ENCODE results near the gene PPFIA3. TPM values are rescaled to one million over a fixed set of nuclear protein-coding genes. Genes with fewer than 3 reads are reported as not detected.

Gene PPFIA3
- total RNA-seq (2014; rRNA removed; shearing (Covaris generic)): 8.3 and 10.4 TPM in 2 replicates

GRCh38 chr19:49119411-49120324 lies at the start of gene PPFIA3:
PPFIA3 (plus strand) TSS chr19:49119544; CDS start chr19:49127874, 8,330 bp downstream.
- DNase-seq (ENCODE audit: low read depth): peak; percentile 72

DNA sequence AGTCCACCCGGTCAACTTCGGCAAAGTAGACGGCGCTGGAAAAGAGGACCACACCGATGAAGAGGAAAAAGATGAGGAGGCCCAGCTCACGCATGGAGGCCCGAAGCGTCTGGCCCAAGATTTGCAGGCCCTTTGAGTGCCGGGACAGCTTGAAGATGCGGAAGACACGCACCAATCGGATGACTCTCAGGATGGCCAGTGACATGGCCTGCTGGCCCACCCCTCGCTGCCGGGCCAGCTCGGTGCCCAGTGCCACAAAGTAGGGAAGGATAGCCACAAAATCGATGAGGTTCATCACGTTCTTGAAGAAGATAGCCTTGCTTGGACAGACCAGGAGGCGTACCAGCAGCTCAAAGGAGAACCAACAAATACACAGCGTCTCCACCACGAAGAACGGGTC lies 48.9 kb upstream of the PPFIA3 start:
- DNase-seq (ENCODE audit: low read depth): no peak

DNA sequence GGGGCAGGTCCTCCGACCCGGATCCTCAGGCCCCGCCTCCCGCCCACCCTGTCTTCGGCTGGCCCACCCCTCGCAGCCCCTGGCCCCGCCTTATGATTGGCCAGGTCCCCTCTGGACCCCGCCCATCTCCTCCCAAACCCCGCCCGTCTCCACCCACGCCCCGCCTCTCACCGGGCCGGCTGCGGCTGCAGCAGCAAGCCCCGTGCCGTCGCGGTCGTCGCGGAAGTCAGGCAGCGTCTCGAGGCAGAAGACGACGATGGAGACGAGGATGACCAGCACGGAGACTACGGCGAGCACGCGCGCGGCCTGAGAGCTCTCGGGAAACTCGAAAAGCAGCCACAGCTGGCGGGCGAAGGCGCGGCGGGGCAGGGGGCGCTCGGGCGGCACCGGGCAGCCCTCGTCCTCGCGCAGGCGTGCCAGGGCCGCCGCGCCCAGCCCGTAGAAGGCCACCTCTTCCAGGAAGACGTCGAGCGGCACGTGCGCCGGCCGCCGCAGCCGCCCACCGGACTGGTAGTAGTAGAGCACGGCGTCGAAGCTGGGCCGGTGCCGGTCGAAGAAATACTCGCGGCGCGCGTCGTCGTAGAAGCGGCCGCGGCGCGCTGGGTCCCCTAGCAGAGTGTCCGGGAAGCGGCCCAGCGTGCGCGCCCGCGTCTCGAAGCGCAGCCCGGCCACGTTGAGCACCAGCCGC lies 47.3 kb upstream of the PPFIA3 start:
- no peak for DNase-seq (ENCODE audit: low read depth)

DNA sequence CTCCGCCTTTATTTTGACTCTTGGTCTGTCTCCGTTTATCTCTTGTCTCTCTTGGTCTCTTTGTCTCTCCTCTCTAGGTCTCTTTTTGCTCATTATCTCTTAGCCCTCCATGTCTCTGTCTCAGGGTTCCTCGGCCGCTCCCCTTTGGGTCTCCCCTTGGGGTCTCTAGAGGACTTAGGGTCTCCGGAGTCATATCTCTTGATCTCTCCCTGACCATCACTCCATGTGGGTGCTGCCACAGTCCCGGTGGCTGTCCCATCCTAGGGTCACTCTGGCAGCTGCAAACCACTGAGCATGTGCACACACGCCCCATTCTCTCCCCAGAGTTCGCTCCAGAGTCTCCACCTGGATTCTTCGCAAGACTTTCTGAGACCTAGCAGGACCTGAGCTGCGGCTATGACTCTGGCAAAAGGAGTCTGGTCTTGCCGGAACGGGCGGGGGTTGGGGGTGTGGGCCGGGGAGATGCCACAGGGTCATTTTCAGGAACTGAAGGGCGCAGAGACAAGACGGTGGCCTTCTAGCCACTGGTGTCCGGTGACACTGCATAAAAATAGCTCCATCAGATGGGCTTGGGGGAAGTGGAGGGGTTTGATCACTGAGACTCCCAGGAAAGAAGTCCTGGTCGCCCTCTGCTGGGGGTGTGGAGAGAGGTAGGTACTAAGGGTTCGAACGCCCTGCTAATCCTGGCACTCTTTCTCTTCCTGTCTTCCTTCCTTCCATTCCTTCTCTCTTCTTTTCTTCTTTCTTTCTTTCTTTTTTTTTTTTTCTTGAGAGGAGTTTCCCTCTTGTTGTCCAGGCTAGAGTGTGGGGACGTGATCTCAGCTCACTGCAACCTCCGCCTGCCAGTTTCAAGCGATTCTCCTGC lies 45.6 kb upstream of the PPFIA3 start:
- DNase-seq (ENCODE audit: low read depth): peak; percentile 40

- DNase-seq (ENCODE audit: low read depth): peak; percentile 74
Measured at GRCh38 chr19:49074869-49075268, 44.5 kb upstream of the PPFIA3 start.

GRCh38 chr19:49080392-49080791 lies 39.0 kb upstream of the PPFIA3 start:
- no peak for DNase-seq (ENCODE audit: low read depth)

DNA sequence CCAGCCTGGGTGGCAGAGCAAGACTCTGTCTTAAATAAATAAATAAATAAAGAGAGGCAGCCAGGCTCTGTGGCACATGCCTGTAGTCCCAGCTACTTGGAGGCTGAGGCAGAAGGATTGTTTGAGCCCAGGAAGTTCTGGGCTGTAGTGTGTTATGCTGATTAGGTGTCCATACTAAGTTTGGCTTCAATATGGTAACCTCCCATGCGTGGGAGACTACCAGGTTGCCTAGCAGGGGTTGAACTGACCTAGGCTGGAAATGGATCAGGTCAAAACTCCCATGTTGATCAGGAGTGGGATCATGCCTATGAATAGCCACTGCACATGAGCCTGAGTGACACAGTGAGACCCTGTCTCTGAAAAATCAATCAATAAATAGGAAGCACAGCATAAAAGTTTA lies 38.1 kb upstream of the PPFIA3 start:
- DNase-seq (ENCODE audit: low read depth): no peak

DNA sequence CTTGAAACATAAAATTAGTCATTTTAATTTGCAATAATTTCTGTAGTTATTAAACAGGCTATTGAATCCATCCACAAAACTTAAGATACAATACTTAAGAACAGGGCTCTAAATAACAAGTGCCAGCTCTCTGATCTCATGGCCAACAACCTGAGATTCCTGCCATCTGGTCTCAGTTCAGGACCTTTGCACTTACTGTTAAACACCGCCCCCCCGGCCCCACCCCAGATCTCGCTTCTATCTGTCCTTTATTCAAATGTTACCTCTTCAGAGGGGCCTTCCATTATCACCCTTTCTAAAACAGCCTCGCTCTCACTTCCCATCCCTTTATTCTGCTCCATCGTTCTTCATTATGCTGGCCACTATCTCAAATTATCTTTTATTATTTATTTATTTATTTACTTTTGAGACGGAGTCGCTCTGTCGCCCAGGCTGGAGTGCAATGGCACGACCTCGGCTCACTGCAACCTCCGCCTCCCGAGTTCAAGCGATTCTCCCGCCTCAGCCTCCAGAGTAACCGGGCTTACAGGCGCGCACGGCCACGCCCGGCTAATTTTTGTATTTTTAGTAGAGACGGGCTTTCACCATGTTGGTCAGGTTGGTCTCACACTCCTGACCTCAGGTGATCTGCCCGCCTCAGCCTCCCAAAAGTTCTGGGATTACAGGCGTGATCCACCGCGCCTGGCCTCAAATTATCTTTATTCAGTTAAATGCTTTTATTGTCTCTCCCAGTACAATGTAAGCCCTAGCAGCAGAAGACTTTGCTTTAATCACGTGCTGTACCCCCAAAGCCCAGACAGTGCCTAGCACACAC lies 34.9 kb upstream of the PPFIA3 start:
- no peak for DNase-seq (ENCODE audit: low read depth)

GRCh38 chr19:49085020-49085867 lies 34.1 kb upstream of the PPFIA3 start, which contains the start of gene SNRNP70:
SNRNP70 (plus strand) TSS chr19:49085451; CDS start chr19:49086415, 964 bp downstream.
- peak; percentile 99 for DNase-seq (ENCODE audit: low read depth)

- DNase-seq (ENCODE audit: low read depth): no peak
Measured at GRCh38 chr19:49085868-49086232, 33.5 kb upstream of the PPFIA3 start.

DNA sequence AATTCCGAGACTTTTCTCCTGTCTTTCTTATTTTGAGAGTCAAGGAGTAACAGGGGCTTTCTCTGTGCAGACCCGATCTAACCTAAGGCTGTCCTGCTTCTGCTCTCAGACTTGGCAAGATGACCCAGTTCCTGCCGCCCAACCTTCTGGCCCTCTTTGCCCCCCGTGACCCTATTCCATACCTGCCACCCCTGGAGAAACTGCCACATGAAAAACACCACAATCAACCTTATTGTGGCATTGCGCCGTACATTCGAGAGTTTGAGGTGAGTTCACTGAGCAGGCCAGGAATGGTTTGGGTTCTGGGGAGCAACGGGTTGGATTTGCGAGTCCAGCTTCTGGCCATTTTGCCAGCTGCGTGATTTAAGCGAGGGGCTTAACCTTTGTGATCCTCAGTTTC lies 33.0 kb upstream of the PPFIA3 start:
- DNase-seq (ENCODE audit: low read depth): no peak

DNA sequence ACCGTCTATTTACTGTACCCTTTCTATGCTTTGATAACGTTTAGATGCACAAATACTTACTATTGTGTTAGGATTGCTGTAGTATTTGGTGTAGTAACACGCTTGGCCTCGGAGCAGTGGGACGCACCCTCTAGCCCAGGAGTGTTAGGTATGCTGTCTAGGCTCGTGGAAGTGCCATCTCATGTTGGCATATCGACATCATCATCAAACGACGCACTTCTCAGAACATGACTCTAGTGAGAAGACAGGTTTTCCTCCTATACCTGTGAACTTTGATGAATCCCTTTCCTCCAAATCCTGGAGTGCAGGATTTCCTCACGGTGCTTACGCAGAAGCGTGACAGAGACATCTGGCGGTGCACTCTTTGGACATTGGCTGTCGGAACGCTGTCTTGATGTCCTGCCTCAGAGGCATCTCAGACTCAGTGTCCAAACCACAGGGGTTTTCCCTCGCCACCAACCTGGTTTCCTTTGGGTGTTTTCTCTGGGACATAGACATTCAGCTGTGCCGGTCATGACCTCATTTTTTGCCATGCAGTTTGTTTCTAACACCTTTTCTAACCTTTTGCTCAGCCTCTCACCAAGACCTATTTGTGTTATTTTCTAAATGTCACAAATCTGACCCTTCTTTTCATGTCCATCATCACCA lies 27.8 kb upstream of the PPFIA3 start:
- DNase-seq (ENCODE audit: low read depth): no peak

DNA sequence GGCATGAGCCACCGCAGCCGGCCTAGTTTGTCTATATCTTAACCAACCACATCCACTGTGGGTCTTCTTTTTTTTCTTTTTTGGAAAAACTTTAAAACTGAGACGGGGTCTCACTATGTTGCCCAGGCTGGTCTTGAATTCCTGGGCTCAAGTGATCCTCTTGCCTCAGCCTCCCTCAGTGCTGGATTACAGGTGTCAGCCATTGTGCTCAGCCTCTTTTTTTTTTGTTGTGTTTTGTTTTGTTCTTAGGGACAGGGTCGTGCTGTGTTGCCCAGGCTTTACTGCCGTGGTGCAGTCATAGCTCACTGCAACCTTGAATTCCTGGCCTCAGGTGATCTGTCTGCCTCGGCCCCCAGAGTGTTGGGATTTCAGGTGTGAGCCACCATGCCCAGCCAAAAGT lies 26.7 kb upstream of the PPFIA3 start:
- DNase-seq (ENCODE audit: low read depth): no peak

DNA sequence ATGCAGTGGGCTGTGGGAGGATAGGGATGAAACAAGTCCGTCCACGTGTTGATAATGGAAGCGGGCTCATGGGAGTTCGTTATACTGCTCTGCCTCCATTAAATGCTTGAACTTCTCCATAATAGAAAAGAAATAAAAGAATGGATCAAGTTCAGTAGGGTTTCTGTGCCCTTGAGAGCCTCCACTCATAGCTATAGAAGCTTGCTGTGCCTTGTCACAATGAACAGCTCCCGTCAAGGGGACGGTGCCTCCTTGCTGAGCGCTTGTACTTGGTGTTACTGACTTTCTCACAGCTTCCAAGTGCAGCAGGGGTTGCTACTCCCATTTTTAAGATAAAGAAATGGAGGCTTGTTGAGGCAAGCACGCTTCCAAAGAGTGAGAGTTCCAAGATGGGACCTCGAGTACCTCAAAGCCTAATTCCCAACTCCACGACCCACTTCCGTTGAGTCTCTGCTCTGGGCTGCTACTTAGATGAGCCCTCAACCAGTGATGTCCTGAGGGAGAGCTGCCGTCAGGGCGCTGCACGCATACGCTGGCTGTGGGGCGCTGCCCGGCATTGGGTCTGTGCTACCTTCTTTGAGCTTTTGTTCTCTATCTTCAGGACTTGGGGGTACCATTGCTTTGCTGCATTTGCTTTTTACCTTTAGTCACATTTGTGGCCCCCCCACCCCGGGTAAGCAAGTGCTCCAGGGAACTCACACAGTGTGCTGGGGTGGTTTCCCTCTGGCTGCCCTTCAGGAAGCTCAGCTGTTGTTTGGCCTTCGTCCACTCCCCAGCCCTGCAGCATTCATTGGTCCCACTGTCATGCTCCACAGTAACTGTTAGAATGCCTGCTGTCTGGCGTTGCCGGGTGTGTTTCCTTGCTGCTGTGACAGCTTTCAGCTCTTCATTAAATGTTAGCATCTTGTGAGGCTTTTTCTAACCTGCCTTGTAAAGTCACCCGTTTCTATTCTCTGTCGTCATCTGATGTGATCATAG lies 24.6 kb upstream of the PPFIA3 start:
- DNase-seq (ENCODE audit: low read depth): no peak

DNA sequence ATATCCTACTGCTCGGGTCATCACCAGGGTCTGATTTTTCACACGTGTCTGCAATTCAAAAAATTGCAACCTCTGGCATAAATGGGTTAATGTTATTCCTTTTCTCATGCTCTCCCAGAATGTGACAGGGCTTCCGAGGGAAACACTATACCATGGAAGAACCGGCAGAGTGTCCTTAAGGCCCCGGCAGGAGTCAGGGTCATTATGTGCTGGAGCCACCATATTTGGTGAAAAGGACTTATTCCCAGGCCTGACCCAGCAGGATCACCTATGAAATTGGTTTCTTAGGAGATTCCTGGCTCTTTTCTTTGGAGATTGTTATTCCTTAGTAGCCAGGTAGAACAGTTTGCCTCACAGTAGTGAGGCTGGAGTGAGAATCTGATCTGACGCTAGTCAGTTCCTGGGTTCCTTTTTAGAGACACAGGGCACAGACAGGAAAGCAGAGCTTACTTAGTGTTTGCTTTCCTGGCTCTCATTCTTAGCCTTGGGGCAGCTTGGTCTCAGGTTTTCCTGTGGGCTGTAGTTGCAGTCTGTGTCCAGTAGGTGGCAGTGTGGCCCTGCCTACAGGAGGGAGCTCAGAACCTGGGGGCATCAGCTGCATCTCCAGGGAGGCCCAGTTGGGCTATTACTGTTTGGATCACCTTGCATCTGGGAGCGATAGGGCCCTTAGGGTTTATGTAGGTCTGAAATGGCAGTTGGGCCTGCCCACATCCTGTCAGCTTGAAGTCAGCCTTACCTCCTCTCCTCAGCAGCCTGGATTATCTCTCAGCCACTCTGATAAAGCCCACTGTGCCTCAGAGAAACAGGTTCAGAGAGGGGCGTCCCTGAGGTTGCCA lies 21.7 kb upstream of the PPFIA3 start:
- DNase-seq (ENCODE audit: low read depth): peak; percentile 79

DNA sequence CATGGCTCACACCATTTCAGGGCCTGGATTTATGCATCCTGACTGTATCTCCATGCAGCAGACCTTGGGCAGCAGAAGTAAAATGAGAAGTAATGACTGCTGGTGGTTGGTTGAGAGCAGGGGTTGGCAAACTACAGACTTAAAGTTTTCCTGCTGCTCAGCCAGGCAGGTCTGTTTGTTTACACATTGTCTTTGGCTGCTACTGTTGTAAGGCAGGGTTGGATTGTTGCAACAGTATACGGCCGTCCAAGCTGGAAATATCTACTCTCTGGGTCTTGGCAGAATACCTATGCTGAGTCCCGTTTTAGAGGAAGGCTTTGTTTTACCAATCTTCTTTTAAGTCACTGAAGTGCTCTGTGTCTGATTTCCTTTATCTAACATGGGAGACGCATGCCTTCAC lies 20.5 kb upstream of the PPFIA3 start:
- no peak for DNase-seq (ENCODE audit: low read depth)

- no peak for DNase-seq (ENCODE audit: low read depth)
Measured at GRCh38 chr19:49101160-49101559, 18.2 kb upstream of the PPFIA3 start.
